AG09309 (cell line): ENCODE data around the gene MBNL1.

Source experiments
- DNase-seq: peaks from one replicate; pipeline ENCODE4 v3.0.0-alpha.2; 2010; ENCODE audit warnings: low read depth
- H3K4me3 ChIP-seq: 2 replicates; pipeline ENCODE4 v1.5.1; 2011; ENCODE audit warnings: mild to moderate bottlenecking, low read depth, low read length, moderate library complexity; ENCODE audit not compliant: control insufficient read depth
- CTCF ChIP-seq: IDR thresholded peaks from 2 replicates; pipeline ENCODE4 v1.5.1; 2011; ENCODE audit warnings: mild to moderate bottlenecking, low read depth, low read length, inconsistent platforms; ENCODE audit not compliant: insufficient read depth, control insufficient read depth; ENCODE audit errors: missing control alignments

MBNL1 gene

GRCh38 chr3:152496286-152496685 lies 227.6 kb downstream of the MBNL1 start:
- DNase-seq = no peak

GRCh38 chr3:152496716-152497115 lies 228.0 kb downstream of the MBNL1 start:
- H3K4me3 ChIP-seq = no peak overlapping the region
- no peak for DNase-seq
- TF ChIP-seq CTCF = no peak

More at GRCh38 chr3:152496286-152496685, 227.6 kb downstream of the MBNL1 start:
- no peak overlapping the region for H3K4me3 ChIP-seq
- no peak for TF ChIP-seq CTCF

GRCh38 chr3:152497457-152497856 lies 228.7 kb downstream of the MBNL1 start:
- H3K4me3 ChIP-seq = no peak overlapping the region; the same call in 1 of the 2 replicates
- TF ChIP-seq CTCF = no peak
- peak; percentile 46 for DNase-seq

GRCh38 chr3:152497890-152498289 lies 229.2 kb downstream of the MBNL1 start:
- no peak for DNase-seq
- no peak for TF ChIP-seq CTCF
- H3K4me3 ChIP-seq = no peak overlapping the region

GRCh38 chr3:152499791-152500385 lies 231.2 kb downstream of the MBNL1 start:
- no peak overlapping the region for H3K4me3 ChIP-seq
- no peak for DNase-seq
- no peak for TF ChIP-seq CTCF

GRCh38 chr3:152505926-152506325 lies 237.2 kb downstream of the MBNL1 start:
- H3K4me3 ChIP-seq = no peak overlapping the region
- no peak for DNase-seq
- TF ChIP-seq CTCF = no peak
